H1 (cell line): ENCODE data around the gene FRMD4A. TPM values are rescaled to one million over a fixed set of nuclear protein-coding genes. Genes with fewer than 3 reads are reported as not detected.

Experiments
- ATF2 ChIP-seq: IDR thresholded peaks from 2 replicates; pipeline ENCODE4 v1.6.1; 2012; ENCODE audit warnings: low read length, inconsistent platforms
- CHD2 ChIP-seq: IDR thresholded peaks from 2 replicates; pipeline ENCODE4 v1.6.1; 2012; ENCODE audit warnings: low read length, improper control_type of control experiment
- CHD7 ChIP-seq: fragments of 300-600 bp; sonication (generic); IDR thresholded peaks from 2 replicates; pipeline ENCODE4 v1.7.1; 2012; ENCODE audit warnings: low read length, moderate library complexity, mild to moderate bottlenecking, inconsistent platforms; ENCODE audit not compliant: insufficient replicate concordance
- POLR2A ChIP-seq, 2 experiments: IDR thresholded peaks; 1 replicate in 1 of 2; 2 replicates in 1 of 2; pipeline ENCODE4 v1.6.1; 2011; ENCODE audit warnings: low read depth in 2 of 2, low read length in 2 of 2, mild to moderate bottlenecking in 2 of 2; ENCODE audit errors: control extremely low read depth in 1 of 2
- polyA plus RNA-seq, 7 experiments: library from polyadenylated mRNA; depleted of rRNA in 3 of 7; stranded (reverse) in 5 of 7; unstranded in 2 of 7; fragments of >200 nt in 5 of 7; fragments of 200-250 nt in 2 of 7; gene quantifications; 1 replicate in 5 of 7; 2 replicates in 1 of 7; 4 replicates in 1 of 7; pipeline versions ENCODE4 v1.2.1 to v1.2.3, GENCODE V29; 2011 to 2013; ENCODE audit warnings: missing spikeins in 2 of 7, mixed read lengths in 2 of 7
- total RNA-seq: library from RNA; stranded (reverse); fragmentation: NEBNext Ultra II Directional; extraction: Animal tissue kit (Norgen Biotek cat#: 25700); gene quantifications from 2 replicates; pipeline ENCODE4 v1.2.1, GENCODE V29; 2021

The FRMD4A gene
- total and polyA plus RNA-seq, 2 of the 8 experiments (the other 6 are each of a cell fraction or from before 2014, with no cell fraction given) = 38.6 to 39.6 TPM

GRCh38 chr10:13637303-13637856, 693.3 kb downstream of the FRMD4A start (continued):
- no peak for TF ChIP-seq CHD7
- TF ChIP-seq ATF2 = no peak
- no peak for TF ChIP-seq POLR2A (IDR thresholded peaks at IDR 0.05; ENCODE audit: control extremely low read depth in 1 of 2, low read depth in 2 of 2, low read length in 2 of 2)
- no peak for TF ChIP-seq CHD2
